Brain microvascular endothelial cell (primary cell): Measurements from ENCODE around the gene PPFIBP2.

Experiments used
- DNase-seq: peaks from one replicate; pipeline ENCODE4 v3.0.0-alpha.2; 2020
- H3K27ac ChIP-seq: fragments of 250-450 bp; sonication (Bioruptor Pico); 2 replicates; pipeline ENCODE4 v1.5.1; 2020; ENCODE audit warnings: mild to moderate bottlenecking, moderate library complexity
- H3K27me3 ChIP-seq: fragments of 250-450 bp; sonication (Bioruptor Pico); replicated peaks from 2 replicates; pipeline ENCODE4 v1.5.1; 2020; ENCODE audit warnings: mild to moderate bottlenecking
- H3K36me3 ChIP-seq: fragments of 250-450 bp; sonication (Bioruptor Pico); replicated peaks from 2 replicates; pipeline ENCODE4 v1.5.1; 2020; ENCODE audit warnings: mild to moderate bottlenecking
- H3K4me3 ChIP-seq: 2 replicates; pipeline ENCODE4 v1.5.1; 2011; ENCODE audit warnings: low read depth, mild to moderate bottlenecking, control low read depth, low read length, moderate library complexity
- in situ Hi-C: cut with HindIII; loops from 2 replicates; pipeline ENCODE4 v1.10.0; 2017; ENCODE audit warnings: low sequenced_read_pairs, low pct_ligation_motif_present
- TF ChIP-seq, protein P1 (sequence below): IDR thresholded peaks from 2 replicates; pipeline ENCODE4 v1.5.1; 2011; ENCODE audit warnings: low read depth, mild to moderate bottlenecking, moderate library complexity, low read length, control low read depth, inconsistent platforms; ENCODE audit errors: missing control alignments

Gene PPFIBP2

DNA sequence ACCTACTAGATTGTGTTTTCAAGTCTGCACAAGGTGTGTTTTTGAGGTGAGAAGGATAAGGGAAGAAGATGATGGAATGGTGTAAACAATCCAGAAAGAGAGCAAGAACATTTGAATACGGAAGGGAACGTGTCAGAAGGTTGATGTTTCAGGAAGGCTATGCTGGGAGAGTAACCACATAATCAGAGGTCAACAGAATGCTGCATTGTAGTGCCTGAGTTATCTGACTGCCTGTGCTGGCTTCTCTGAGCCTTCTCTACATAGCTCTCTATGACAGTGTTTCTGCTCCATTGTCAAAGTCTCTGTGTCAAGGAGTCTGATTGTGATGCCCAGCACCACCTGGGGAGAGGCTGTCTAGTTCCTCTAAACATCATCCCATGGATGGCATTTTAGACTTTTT lies 85.4 kb downstream of the PPFIBP2 start:
- no peak overlapping the region for H3K4me3 ChIP-seq
- no peak for DNase-seq
- in situ Hi-C loops, result no loop called here
- H3K27ac ChIP-seq, result no peak overlapping the region
- no peaks in the 10 kb centered on the region for H3K36me3 ChIP-seq
- H3K27me3 ChIP-seq, result no peaks in the 10 kb centered on the region
- TF ChIP-seq, protein P1, sequence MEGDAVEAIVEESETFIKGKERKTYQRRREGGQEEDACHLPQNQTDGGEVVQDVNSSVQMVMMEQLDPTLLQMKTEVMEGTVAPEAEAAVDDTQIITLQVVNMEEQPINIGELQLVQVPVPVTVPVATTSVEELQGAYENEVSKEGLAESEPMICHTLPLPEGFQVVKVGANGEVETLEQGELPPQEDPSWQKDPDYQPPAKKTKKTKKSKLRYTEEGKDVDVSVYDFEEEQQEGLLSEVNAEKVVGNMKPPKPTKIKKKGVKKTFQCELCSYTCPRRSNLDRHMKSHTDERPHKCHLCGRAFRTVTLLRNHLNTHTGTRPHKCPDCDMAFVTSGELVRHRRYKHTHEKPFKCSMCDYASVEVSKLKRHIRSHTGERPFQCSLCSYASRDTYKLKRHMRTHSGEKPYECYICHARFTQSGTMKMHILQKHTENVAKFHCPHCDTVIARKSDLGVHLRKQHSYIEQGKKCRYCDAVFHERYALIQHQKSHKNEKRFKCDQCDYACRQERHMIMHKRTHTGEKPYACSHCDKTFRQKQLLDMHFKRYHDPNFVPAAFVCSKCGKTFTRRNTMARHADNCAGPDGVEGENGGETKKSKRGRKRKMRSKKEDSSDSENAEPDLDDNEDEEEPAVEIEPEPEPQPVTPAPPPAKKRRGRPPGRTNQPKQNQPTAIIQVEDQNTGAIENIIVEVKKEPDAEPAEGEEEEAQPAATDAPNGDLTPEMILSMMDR, result no peak

DNA sequence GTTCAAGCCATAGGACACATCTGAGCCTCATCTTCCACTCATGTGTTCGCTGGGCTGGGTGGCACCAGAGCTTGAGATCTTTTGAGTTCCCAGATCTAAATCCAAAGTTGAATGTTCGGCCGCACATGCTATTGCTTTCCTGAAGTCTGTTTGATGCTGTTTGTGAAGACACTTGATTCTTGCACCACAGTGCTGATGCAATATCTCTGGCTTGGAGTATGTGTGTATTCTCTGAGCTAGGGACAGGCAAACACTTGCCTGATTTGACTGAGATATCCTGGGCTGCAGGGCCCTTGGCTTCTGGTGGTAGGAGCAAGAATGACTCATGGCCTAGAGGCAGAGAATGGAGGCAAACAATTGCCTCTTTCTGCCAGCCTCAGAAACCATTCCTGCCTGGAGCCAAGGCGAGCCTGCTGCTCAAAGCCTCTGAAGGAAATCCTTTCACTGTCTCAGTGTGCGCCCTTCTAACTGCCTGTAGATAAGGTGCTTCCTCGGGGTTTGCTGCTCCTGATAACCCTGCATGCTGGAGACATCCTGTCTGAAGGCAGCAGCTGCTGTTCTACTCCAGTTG lies 86.5 kb downstream of the PPFIBP2 start:
- no peak overlapping the region for H3K27ac ChIP-seq
- DNase-seq, result peak; percentile 53
- no peaks in the 10 kb centered on the region for H3K36me3 ChIP-seq
- no peaks in the 10 kb centered on the region for H3K27me3 ChIP-seq
- in situ Hi-C loops, result no loop called here
- H3K4me3 ChIP-seq, result no peak overlapping the region
- TF ChIP-seq, protein P1, result no peak

DNA sequence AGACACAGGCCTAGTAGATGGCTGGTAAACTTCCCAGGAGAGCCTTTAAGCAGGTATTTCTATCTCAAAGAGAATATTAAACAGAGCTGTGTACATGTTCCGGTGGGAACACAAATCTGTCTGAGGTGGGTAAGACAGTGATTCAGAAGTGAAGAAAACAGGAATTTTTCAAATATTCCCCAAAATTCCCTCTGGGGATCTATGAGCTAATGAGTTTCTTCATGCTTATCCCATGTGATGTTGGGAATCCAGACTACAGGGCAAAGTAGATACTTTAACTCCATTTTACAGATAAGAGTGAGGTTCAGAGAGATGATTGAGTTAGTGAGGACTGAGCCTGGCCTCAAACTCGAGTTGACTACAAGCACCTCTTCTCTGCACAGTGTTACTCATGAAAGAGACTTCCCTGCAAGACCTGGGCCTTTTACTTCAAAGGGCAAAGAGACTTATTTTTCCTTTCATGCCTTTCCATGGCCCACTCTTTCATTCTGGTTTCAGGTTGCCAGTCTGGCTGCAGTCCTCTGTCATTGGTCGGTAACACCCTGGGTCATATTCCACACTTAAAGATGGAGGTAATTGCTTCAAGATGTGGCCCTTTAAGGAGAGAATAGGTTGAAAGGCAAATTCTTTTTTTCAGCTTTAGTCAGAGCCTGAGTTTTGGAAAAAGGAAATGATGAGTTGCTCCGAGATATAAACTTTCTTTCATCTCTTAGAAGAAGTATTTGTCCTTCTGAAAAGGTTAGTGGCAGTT lies 89.4 kb downstream of the PPFIBP2 start:
- TF ChIP-seq, protein P1, result no peak
- Histone ChIP-seq H3K4me3 (no peak overlapping the region), H3K27ac (no peak overlapping the region), H3K36me3 (no peaks in the 10 kb centered on the region), H3K27me3 (no peaks in the 10 kb centered on the region)
- in situ Hi-C loops, result no loop called here
- DNase-seq, result no peak

DNA sequence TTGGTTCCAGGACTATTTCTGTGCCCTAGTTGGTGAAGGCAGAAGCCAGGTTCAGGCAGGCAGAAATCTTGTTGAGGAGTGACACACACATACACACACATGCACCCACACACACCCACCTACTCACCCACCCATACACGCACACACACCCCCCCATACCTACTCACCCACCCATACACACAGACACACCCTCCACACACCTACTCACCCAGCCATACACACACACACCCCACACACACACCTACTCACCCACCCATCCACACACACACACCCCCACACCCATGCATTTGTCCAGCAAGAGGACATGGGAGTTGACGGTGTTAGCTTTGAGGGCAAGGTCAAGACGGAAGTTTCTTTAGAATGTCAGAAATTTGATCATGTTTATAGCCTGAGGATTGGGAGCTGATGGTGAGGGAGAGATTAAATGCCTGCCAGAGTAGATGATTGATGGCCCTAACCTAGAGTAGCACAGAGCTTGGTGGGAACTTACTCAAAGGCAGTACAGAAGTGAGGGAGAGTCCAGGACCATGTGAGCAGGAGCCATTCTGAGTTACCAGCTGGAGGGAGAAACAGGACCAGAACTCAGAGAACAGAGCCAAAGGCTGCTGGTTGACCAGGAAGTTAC lies 90.6 kb downstream of the PPFIBP2 start:
- in situ Hi-C loops, result no loop called here
- Histone ChIP-seq H3K36me3 (no peaks in the 10 kb centered on the region), H3K4me3 (no peak overlapping the region), H3K27ac (no peak overlapping the region), H3K27me3 (no peaks in the 10 kb centered on the region)
- TF ChIP-seq, protein P1, result no peak
- no peak for DNase-seq

DNA sequence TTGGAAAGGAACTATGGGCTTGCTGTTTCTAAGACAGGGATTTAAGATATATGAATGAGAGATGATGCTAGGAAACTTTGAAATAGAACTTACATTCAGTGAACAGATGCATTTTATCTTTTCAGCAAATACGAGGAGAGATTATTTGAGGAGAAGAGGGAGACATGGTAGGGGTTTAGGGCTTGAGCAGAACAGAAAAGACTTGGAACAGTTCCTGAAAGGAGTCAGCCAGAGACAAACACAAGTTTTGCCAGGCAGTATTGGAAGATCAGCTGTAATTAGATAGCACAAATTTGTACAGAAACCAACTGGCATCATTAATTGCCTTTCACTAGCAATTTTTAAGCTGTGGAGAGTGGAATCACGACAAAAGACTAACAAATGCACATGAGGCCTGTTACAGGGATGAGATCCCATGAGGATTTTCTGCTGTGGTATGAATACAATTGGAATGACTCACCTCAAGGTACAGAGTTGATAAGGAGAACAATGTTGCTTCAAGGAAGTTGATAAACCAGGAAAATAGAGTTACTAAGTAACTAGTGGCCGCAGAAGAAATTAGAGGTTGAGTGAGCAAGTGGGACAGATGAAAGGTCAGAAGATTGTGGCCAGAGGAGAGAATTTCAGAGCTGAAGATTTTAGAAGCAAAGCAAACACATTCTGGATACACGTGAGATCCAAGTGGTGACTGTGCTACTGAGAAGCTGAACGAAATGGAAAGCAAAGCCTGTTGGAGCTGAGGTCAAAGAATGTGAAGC lies 91.6 kb downstream of the PPFIBP2 start:
- no peak overlapping the region for H3K4me3 ChIP-seq
- in situ Hi-C loops, result no loop called here
- peak; percentile 85 for DNase-seq
- H3K27ac ChIP-seq, result peak overlapping the region; percentile 31
- H3K27me3 ChIP-seq, result no peaks in the 10 kb centered on the region
- TF ChIP-seq, protein P1, result no peak
- H3K36me3 ChIP-seq, result no peaks in the 10 kb centered on the region
